ENCODE data around the gene MINPP1.

MINPP1 gene

DNA sequence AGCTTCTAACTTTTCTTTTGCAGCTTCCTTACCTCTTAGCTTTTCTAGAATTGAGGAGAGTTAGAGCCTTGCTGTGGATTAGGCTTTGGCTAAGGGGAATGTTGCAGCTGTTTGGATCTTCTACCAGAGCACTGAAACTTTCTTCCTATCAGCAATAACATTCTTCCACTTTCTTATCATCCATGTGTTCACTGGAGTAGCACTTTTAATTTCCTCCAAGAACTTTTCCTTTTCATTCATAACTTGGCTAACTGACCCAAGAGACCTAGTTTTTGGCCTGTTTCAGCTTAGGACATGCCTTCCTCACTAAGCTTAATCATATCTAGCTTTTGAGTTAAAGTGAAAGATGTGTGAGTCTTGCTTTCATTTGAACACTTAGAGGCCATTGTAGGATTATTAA lies 19.6 kb downstream of the MINPP1 start:
- no peak for DNase-seq

DNA sequence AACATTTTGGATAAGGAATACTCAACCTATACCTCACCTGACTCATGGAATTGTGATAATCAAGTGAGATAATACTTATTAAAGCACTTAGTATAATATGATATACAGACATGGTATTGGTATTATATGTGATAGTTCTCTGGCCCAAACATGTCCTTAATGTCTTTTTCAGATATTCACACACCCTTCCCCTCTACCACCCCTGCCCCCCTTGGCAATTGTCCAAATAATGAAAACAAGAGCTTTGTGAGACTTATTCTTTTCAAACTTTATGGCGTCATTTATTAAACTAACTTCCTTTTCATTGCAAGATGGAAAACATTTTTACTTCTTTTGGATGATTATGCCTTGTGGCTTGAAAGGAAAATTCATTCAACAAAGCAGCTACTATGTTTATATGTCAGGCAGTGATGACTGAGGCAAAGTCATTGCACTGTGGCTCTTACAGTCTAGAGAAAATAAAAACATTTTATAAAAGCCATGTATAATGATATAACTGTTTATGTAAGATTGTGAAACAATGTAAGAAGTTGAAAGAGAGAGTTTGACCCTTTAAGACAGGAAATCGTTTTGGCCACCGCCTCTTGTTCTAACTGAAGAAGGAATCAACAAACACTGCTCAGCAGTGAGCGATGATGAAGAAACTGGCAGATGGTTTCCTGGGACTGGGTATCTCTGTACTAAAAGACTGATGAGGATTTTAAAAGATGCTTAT lies 27.4 kb downstream of the MINPP1 start:
- no peak for DNase-seq

GRCh38 chr10:87532696-87533095 lies 28.0 kb downstream of the MINPP1 start:
- no peak for DNase-seq

GRCh38 chr10:87534173-87534858 lies 29.6 kb downstream of the MINPP1 start:
- no peak for DNase-seq

GRCh38 chr10:87538092-87539015 lies 33.7 kb downstream of the MINPP1 start:
- no peak for DNase-seq

- DNase-seq = no peak
These were observed 36.4 kb downstream of the MINPP1 start for GRCh38 chr10:87541114-87541513.

DNA sequence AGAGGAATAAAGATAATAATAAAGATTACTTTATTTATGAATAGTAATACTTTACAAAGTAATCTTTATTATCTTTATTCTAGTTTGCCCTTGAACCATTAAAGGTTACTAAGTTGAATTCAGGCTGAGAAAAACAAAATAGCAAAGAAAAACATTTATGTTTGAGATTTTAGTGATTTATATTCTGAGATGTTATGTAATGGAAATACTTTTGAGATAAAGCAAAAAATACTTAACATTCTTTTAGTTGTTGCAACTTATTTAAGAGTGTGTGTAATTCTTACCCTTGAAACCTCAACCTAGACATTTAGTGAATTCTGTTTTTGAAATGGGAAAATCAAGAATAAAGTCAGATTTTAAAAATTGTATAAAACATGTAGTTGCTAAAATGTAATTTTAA lies 40.0 kb downstream of the MINPP1 start:
- DNase-seq = no peak

DNA sequence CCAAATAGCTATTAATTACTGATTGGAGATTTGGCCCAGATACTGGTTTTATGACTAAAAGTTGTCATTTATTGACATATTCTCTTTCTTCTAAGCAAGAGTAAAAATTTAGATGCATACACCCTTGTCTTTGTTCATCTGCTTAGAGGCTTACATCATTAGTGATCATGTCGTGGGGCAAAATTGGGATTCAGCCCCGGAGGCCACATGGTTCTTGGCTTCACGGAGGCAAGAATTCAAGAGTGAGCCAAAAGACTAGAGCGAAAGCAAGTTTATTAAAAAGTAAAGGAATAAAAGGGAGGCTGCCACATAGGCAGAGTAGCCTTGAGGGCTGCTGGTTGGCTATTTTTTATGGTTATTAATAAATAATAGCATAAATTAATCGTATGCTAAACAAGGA lies 41.1 kb downstream of the MINPP1 start:
- no peak for DNase-seq

DNA sequence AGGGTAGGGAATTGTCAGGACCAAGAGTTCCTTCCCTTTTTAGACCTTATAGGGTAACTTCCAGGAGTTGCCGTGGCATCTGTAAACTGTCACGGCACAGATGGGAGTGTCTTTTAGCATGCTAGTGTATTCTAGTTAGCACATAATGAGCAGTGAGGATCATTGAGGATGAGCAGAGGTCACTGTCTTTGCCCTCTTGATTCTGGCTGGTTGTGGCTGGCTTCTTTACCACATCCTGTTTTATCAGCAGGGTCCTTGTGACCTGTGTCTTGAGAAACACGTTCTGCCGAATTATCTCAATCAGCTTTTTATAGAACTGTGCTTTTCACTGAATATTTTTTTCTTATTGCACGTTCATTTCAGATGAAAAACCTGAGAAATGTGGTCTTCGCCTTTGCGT lies 41.5 kb downstream of the MINPP1 start:
- DNase-seq = no peak

DNA sequence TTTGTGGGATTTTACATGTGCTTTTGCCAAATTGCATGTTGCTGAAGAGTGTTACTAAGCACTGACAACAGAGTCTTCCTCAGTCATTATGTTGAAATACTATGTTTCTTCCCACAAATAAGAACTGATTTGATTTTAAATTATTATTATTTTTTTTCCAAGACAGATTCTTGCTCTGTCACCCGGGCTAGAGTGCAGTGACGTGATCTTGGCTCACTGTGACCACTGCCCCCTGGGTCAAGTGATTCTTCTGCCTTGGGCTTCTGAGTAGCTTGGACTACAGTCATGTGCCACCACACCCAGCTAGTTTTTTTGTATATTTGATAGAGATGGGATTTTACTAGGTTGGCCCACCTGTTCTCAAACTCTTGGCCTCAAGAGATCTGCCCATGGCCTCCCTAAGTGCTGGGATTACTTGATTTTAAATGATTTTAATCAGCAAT lies 42.3 kb downstream of the MINPP1 start:
- DNase-seq = no peak

DNA sequence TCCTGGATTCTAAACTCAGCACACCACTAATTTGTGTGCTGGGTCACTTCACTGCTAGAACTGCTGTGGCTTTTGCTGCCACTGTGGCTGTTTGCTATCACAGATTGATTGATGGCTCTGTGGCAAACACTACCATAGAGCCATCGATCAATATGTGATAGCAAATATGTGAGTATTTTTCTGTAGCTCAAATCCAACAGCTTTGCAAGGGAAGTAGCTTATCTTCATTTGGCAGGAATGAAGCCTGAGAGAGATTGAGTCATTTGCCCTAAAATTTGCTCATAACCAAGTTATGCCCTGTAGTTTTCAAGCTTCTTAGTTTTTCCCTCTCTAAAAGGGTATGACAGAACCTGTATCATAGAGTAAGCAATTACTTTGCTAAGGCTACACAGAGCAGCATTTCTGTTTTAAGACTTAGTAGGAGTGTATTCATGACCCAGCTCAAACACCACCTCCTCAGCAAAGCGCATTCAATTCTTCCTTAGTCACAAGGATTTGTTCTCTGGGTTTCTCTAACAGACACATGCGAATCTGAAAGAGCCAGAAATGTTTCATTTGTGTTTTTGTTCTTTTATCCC lies 43.1 kb downstream of the MINPP1 start:
- DNase-seq = no peak

- DNase-seq = no peak
These were observed 46.0 kb downstream of the MINPP1 start for GRCh38 chr10:87550741-87551140.

- DNase-seq = no peak
These were observed 46.6 kb downstream of the MINPP1 start for GRCh38 chr10:87551326-87551725.

DNA sequence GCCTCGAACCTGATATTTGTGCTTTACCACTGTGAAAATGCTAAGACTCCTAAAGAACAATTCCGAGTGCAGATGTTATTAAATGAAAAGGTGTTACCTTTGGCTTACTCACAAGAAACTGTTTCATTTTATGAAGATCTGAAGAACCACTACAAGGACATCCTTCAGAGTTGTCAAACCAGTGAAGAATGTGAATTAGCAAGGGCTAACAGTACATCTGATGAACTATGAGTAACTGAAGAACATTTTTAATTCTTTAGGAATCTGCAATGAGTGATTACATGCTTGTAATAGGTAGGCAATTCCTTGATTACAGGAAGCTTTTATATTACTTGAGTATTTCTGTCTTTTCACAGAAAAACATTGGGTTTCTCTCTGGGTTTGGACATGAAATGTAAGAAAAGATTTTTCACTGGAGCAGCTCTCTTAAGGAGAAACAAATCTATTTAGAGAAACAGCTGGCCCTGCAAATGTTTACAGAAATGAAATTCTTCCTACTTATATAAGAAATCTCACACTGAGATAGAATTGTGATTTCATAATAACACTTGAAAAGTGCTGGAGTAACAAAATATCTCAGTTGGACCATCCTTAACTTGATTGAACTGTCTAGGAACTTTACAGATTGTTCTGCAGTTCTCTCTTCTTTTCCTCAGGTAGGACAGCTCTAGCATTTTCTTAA lies 47.7 kb downstream of the MINPP1 start:
- DNase-seq = no peak

GRCh38 chr10:87557409-87557808 lies 52.7 kb downstream of the MINPP1 start:
- no peak for DNase-seq

DNA sequence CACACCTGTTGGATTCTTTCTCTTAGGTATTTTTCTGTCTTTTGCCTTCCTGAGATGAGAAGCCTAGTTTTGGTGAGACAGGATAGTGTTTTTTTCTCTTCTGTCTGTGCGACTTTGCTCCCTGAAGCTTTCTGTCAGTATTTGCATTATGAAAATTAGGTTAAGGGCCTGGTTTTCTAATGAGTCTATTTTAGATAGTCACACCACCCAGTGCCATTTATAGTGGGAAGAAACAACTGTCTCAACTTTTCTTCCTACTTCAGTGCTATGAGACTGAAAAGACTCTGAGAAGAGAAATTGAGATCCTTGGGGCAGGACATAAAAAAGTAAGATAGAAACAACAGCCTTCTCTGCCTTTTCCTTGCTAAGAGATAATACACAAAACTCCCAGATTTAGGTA lies 53.6 kb downstream of the MINPP1 start:
- no peak for DNase-seq

DNA sequence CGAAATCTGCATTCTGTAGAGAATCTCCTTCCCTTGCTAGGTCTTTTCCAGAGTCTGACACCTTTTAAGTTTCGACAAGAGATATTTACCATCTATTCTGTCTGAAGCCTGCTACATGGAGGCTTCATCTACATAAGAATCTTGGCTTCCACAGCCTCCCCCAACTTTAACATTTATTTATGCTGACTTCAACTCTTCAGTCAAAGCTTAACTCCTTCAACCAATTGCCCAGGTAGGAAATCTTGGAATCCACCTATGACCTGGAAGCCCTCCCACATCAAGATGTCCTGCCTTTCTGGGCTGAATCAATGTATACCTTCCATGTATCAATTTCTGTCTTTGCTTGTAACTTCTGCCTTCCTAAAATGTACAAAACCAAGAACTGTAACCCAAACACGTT lies 54.7 kb downstream of the MINPP1 start:
- DNase-seq = no peak

DNA sequence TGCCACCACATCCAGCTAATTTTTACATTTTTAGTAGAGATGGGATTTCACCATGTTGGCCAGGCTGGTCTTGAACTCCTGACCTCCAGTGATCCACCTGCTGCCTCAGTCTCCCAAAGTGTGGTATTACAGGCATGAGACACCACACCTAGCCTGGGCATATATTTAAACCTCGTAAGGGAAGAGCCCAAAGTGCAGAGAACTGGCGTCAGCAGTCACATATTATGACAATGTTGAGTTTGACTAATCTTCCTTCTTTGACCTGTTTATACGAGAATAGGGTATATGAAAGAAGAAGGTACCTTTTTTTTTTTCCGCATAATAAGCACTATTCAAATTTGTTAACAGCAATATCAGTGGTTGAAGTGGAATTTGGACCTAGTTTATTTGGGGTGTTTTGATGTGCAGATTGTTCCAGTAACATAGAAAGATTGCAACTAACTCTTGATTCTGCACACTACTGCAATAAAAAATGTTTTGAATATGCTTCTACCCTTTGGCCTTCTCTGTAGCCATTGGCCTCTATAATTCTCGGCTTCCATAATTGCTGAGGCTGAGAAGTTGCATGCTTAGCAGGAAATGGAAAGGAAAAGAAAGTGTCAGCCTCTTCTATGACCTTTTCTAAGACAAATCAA lies 55.9 kb downstream of the MINPP1 start:
- DNase-seq = no peak

DNA sequence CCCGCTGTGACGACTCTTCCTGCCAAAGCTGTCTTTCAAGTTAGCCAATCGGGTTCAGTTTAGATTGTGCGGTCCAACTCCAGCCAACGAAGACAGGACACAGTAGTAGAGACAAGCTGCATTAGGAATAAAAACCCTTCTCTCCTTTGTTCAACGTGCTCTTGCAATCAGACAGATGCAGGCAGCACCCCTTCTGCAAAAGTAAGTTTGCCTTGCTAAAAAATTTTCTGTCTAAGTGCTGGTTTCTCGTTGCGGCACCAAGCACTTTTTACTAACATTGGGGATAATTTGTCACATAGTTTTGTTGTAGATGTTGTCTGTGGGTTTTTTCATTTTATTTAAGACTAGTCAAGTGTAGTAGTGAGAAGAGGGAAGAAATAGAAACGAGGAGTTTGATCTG lies 58.1 kb downstream of the MINPP1 start:
- no peak for DNase-seq

GRCh38 chr10:87565010-87565409 lies 60.3 kb downstream of the MINPP1 start:
- no peak for DNase-seq

DNA sequence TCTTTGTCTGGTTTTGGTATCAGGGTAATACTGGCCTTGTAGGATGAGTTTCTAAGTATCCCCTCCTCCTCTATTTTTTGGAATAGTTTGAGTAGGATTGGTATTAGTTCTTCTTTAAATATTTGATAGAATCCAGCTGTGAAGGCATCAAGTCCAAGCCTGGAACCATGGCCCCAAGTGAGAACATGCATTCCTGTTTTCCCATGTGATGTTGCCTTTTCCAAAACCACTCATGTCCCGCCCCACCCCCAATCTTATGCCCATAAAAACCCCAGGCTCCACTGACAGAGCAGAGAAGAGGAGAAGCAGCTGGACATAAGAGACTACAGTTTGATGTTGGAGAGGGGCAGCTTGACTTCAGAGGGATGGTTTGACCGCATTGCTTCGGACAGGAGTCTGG lies 71.2 kb downstream of the MINPP1 start:
- no peak for DNase-seq

DNA sequence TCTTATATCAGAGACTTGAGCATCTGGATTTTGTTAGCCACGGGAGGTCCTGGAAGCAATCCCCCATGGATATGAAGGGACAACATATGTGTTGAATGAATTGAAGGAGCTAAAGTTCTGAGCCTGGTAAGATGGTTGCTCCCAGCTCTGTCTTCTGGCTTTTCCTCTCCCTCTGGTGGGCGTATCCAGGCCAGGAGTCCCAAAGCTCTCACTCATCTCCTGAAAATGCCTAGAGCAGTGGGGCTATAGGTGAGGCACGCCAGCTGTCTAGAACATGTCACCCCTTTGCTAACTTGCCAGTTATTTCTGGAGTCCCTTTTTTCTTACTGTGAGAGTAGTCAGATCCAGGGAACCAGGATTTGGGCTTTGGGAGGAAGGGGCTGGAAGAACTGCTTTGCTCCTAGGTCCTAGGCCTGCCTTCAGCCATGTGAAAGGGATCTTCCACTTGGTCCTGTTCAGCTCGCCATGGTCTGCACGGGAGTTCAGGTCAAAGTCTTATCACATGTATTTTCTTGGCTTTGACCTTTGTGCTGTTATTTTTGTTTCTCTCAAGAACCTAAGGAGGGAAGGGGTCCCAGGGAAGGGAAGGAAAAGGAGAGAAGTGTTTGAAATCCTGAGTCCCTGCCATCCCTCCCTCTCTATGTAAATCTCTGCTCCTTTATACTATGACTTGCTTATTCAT lies 73.6 kb downstream of the MINPP1 start:
- DNase-seq = no peak

Data from activated CD4-positive, alpha-beta T cell treated with anti-CD3 and anti-CD28 coated beads for 48 hours (primary cell).